ENCODE measurements around the gene AP1S1.

The AP1S1 gene

GRCh38 chr7:101170617-101171441 lies 16.6 kb downstream of the AP1S1 start:
- DNase-seq (ENCODE audit: low read depth), result no peak
- H3K4me3 ChIP-seq (ENCODE audit: control insufficient read depth, low read depth, low read length), result no peak overlapping the region
- TF ChIP-seq, protein P1, sequence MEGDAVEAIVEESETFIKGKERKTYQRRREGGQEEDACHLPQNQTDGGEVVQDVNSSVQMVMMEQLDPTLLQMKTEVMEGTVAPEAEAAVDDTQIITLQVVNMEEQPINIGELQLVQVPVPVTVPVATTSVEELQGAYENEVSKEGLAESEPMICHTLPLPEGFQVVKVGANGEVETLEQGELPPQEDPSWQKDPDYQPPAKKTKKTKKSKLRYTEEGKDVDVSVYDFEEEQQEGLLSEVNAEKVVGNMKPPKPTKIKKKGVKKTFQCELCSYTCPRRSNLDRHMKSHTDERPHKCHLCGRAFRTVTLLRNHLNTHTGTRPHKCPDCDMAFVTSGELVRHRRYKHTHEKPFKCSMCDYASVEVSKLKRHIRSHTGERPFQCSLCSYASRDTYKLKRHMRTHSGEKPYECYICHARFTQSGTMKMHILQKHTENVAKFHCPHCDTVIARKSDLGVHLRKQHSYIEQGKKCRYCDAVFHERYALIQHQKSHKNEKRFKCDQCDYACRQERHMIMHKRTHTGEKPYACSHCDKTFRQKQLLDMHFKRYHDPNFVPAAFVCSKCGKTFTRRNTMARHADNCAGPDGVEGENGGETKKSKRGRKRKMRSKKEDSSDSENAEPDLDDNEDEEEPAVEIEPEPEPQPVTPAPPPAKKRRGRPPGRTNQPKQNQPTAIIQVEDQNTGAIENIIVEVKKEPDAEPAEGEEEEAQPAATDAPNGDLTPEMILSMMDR (IDR thresholded peaks at IDR 0.05; ENCODE audit: control insufficient read depth, insufficient read depth, low read depth, low read length, missing control alignments), result no peak

GRCh38 chr7:101171442-101171837 lies 17.2 kb downstream of the AP1S1 start:
- H3K4me3 ChIP-seq (ENCODE audit: control insufficient read depth, low read depth, low read length), result no peak overlapping the region
- TF ChIP-seq, protein P1 (IDR thresholded peaks at IDR 0.05; ENCODE audit: control insufficient read depth, insufficient read depth, low read depth, low read length, missing control alignments), result peak; percentile 35
- DNase-seq (ENCODE audit: low read depth), result no peak

DNA sequence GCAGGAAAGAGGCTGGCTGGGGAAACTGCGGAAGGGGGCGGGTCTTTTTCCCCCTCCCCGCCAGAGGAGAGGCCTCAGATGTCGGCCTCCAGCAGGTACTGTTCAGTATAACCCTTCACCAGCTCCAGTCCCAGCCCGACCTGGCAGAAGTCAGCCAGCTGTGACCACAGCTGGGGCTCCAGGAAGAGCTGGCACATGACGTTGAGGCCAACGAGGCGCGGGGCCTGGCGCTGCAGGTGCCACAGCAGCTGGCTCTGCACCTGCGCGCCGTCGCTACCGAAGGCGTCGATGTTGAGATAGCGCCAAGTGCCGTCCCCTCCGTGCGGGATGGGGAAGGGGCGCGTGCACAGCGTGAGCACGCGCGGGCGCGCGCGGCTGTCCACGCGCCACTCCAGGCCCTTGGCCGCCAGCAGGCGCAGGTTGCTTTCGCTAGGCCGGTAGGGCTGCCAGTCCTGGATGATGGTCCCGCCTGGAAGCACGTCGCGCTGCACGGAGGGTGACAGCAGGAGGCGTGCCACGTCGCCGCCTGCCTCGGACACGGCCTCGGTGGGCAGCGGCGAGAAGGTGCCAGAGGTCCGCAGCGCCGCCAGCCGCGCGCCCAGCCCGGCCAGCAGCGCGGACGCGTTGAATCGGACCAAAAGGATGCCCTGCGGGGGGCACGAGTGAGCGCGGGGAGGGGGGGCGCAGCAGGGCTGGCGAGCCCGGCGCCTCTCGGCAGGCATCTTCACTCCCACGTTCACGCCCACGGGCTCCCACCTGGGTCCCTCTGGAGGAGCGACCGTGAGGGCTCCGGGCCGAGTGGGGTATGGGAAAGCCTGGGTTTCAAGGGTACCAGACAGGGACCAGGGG lies 18.0 kb downstream of the AP1S1 start:
- DNase-seq (ENCODE audit: low read depth), result no peak
- TF ChIP-seq, protein P1 (IDR thresholded peaks at IDR 0.05; ENCODE audit: control insufficient read depth, insufficient read depth, low read depth, low read length, missing control alignments), result no peak
- H3K4me3 ChIP-seq (ENCODE audit: control insufficient read depth, low read depth, low read length), result no peak overlapping the region

- peak overlapping the region; percentile 15 for H3K4me3 ChIP-seq (ENCODE audit: control insufficient read depth, low read depth, low read length)
- TF ChIP-seq, protein P1 (IDR thresholded peaks at IDR 0.05; ENCODE audit: control insufficient read depth, insufficient read depth, low read depth, low read length, missing control alignments), result no peak
- DNase-seq (ENCODE audit: low read depth), result no peak
Observed at GRCh38 chr7:101172854-101173751, 18.8 kb downstream of the AP1S1 start.

DNA sequence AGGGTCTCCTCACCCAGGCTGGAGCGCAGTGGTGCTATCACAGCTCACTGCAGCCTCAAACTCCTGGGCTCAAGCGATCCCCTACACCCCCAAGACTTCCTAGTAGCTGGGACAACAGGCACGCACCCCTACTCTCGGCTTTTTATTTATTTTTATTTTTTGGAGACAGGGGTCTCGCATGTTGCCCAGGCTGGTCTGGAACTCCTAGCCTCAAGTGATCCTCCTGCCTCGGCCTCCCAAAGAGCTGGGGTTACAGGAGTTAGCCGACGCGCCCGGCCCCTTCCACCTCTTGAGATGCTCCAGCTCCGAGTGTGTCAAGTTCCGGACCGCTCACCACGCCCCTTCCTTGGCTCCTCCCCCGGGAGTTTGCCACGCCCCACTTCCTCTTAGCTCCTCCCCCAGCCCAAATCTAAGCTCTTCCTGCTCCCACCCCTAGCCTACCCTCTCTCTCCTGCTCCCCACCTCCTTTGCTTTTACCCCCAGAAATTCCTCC lies 19.5 kb downstream of the AP1S1 start:
- no peak overlapping the region for H3K4me3 ChIP-seq (ENCODE audit: control insufficient read depth, low read depth, low read length)
- TF ChIP-seq, protein P1 (IDR thresholded peaks at IDR 0.05; ENCODE audit: control insufficient read depth, insufficient read depth, low read depth, low read length, missing control alignments), result no peak
- no peak for DNase-seq (ENCODE audit: low read depth)
